ENCODE measurements around the gene DUSP5.

DNA sequence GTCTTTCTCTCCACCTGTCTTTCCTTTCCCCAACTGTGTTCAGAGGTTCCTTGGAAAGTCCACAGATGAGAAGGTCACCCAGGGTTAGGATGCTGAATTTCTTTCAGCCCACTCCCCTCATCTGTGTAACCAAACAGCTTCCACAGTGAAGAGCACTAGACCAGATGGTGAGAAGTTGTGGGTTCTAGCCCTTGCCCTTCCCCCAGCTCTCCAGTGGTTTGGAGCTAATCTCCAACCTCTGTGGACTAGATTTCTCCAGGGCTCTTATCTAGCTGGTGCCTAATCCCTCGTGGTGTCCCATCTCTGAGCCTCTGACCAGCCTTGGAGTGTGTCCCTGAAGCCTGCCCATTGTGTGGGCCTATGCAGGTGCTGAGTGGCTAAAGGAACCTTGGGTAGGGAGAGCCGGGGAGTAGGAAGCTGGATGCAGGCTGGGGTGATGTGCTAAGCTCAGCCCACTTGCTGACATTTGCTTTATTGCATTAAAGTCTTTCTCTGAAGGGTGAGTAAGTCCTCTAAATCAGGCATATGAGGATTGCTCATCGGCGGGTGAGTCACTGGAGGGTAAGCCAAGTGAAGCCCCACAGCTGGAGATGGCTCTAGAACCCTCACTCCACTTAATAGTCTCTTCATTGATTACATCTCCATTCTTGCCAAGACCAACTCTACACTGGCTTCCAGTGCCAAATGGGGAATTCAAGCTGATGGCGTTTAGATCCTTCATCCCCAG, 14.9 kb downstream of the DUSP5 start:
- no peak for TF ChIP-seq EZH2phosphoT487 (IDR thresholded peaks at IDR 0.05; ENCODE audit: borderline replicate concordance, low read length)
- no peak for TF ChIP-seq CTCF (IDR thresholded peaks at IDR 0.05; ENCODE audit: low read depth, low read length, poor library complexity, severe bottlenecking)

Data from DOHH2 (cell line).